WERI-Rb-1 (cell line): ENCODE results near the gene STIM1.

Experiments used
- DNase-seq: peaks from one replicate; pipeline ENCODE4 v3.0.0-alpha.2; 2020
- H3K27ac ChIP-seq: fragments of 250-450 bp; sonication (Bioruptor Pico); 2 replicates; pipeline ENCODE4 v1.5.1; 2020; ENCODE audit warnings: mild to moderate bottlenecking, moderate library complexity
- H3K27me3 ChIP-seq: fragments of 250-450 bp; sonication (Bioruptor Pico); 2 replicates; pipeline ENCODE4 v1.5.1; 2021; ENCODE audit warnings: mild to moderate bottlenecking, low read depth, moderate library complexity; ENCODE audit not compliant: insufficient read depth, severe bottlenecking
- H3K36me3 ChIP-seq: fragments of 250-450 bp; sonication (Bioruptor Pico); 2 replicates; pipeline ENCODE4 v1.5.1; 2020; ENCODE audit warnings: mild to moderate bottlenecking, moderate library complexity
- H3K4me3 ChIP-seq: 2 replicates; pipeline ENCODE4 v1.5.1; 2011; ENCODE audit warnings: low read depth, mild to moderate bottlenecking, control low read depth, low read length
- H3K9me3 ChIP-seq: fragments of 250-450 bp; sonication (Bioruptor Pico); 2 replicates; pipeline ENCODE4 v1.5.1; 2021; ENCODE audit warnings: mild to moderate bottlenecking, moderate library complexity; ENCODE audit not compliant: severe bottlenecking
- TF ChIP-seq, protein P1 (sequence below): IDR thresholded peaks from 2 replicates; pipeline ENCODE4 v1.5.1; 2011; ENCODE audit warnings: low read depth, mild to moderate bottlenecking, control low read depth, inconsistent platforms, low read length

The STIM1 gene

DNA sequence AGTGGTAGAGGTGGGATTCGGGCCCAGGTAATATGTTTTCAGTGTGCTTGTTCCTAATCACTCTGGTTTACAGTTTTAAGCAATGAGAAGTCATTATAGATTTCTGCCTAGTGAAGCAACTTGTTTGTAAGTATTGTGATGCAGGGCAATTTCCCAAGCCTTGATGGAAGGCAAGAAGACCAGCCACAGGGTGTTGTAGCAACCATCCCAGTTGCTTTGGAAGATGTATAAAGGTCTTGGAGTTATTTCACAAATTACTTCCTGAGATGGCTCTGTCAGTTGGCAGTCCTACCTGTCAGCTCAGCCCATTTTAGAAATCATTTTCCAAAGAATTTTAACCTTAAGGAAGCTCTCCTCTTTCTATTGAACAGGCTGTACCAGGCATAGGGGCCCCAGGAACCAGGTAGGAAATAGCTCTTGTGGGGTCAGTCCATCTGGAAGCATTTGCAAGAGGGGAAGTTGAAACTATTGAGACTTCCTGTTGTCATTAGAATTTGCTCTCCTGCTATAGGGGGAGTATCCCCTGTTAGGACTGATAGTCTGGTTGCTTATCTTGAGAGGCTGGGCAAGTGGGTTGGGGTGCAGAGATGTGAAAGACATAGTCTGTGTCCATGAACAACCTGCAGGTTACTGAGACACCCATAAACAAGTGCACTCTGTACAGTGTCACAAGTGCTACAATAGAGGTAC lies 47.9 kb downstream of the STIM1 start:
- no peaks in the 10 kb centered on the region for H3K36me3 ChIP-seq
- DNase-seq, result no peak
- H3K27ac ChIP-seq, result no peak overlapping the region
- no peak overlapping the region for H3K4me3 ChIP-seq
- no peaks in the 10 kb centered on the region for H3K27me3 ChIP-seq
- H3K9me3 ChIP-seq, result no peaks in the 10 kb centered on the region
- TF ChIP-seq, protein P1, sequence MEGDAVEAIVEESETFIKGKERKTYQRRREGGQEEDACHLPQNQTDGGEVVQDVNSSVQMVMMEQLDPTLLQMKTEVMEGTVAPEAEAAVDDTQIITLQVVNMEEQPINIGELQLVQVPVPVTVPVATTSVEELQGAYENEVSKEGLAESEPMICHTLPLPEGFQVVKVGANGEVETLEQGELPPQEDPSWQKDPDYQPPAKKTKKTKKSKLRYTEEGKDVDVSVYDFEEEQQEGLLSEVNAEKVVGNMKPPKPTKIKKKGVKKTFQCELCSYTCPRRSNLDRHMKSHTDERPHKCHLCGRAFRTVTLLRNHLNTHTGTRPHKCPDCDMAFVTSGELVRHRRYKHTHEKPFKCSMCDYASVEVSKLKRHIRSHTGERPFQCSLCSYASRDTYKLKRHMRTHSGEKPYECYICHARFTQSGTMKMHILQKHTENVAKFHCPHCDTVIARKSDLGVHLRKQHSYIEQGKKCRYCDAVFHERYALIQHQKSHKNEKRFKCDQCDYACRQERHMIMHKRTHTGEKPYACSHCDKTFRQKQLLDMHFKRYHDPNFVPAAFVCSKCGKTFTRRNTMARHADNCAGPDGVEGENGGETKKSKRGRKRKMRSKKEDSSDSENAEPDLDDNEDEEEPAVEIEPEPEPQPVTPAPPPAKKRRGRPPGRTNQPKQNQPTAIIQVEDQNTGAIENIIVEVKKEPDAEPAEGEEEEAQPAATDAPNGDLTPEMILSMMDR, result no peak

DNA sequence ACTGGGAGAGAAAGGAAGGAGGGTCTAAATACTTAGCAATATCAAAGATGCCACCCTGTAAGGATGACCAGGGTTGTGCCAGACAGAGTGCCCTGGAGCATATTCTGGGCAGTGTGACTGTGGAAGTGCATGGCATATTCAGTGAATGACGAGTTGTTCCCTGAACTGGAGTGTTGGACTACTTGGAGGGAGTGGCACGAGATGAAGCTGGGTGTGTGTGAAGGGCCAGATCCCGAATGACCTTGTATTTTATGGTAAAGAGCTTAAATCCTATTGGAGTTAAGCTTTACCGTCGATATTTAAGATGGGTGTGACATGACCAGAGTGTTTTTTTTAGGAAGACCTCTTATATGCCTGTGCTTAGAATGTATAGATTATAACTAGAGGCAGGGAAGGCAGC lies 48.8 kb downstream of the STIM1 start:
- no peak overlapping the region for H3K27ac ChIP-seq
- H3K4me3 ChIP-seq, result no peak overlapping the region

DNA sequence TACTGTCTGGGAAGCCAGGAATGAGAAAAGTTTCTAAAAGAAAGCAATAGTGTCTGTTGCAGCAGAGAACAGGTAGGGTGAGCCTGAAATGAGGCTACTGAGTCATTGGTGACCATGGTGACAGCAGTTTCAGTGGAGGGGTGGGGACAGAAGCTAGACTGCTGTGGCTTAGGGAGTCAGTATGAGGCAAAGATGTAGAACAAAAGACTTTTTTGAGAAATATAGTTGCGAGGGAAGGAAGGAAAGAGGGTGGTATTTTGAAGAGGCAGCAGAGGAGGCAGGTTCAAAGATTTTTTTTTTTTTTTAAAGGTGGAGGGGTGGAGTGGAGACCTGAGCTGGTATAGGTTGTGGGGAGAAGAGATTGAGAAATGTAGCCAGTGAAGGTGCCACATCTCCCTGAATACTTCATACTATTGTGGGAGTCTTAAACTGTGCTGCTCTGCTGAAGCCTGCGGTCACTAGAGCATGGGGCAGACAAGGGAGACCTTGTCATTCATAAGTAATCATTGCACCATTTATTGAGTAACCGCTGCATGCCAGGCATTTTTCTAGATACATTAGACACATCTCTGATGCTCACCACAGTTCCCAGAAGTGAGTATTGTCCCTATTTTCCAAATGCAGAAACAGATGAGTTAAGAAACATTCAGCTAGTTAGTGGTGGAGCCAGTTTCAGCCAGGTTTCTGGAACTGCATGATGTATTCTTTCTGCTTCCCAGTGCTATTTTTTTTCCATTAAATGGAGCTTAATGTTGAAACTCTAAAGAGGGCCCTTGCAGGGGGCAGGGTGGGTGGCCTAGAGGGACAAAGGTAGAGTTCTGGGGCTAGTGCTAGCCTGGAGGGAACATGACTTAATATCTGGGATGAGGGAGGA lies 49.9 kb downstream of the STIM1 start:
- Histone ChIP-seq H3K4me3 (no peak overlapping the region), H3K9me3 (no peaks in the 10 kb centered on the region), H3K36me3 (no peaks in the 10 kb centered on the region), H3K27me3 (no peaks in the 10 kb centered on the region), H3K27ac (no peak overlapping the region)
- TF ChIP-seq, protein P1, result no peak
- no peak for DNase-seq

More for the DNA sequence above, 48.8 kb downstream of the STIM1 start:
- TF ChIP-seq, protein P1, result no peak
- no peak for DNase-seq
- no peaks in the 10 kb centered on the region for H3K27me3 ChIP-seq
- H3K36me3 ChIP-seq, result no peaks in the 10 kb centered on the region
- H3K9me3 ChIP-seq, result no peaks in the 10 kb centered on the region

DNA sequence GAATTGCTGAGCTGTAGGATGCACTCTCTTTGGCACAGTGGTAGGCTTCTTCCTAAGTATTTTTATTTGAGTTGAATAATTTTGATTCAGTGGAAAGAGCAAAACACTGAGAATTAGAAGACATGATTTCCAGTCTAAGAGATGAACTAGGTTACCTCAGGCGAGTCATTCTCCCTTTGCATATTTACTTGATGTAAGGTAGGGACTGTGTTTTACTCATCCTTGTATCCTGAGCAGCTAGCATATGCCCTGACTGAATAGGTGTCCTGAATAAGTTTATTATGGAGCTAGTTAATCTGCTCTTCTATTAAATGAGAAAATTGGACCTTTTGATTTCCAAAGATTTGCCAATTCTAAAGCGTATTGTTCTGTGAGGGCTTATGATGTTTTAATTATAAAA lies 50.7 kb downstream of the STIM1 start:
- Histone ChIP-seq H3K9me3 (no peaks in the 10 kb centered on the region), H3K27me3 (no peaks in the 10 kb centered on the region), H3K36me3 (no peaks in the 10 kb centered on the region), H3K27ac (no peak overlapping the region), H3K4me3 (no peak overlapping the region)
- DNase-seq, result no peak
- TF ChIP-seq, protein P1, result no peak

DNA sequence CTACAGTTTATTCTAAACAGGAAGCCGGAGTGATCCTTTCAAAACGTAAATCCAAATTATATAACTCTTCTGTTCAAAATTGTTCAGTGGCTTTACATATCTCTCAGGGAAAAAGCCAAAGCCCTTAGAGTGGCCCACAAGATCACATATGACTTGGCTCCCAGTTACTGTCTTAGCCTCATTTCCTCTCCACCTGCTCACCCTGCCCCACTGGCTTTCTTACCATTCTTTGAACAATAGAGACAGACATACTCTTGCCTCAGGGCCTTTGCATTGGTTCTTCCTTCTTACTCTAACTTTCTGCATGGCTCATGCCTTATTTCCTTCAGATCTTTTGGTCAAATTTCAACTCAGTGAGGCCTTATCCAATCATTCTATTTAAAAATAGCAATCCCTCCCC lies 52.1 kb downstream of the STIM1 start:
- no peak overlapping the region for H3K27ac ChIP-seq
- no peak for DNase-seq
- H3K9me3 ChIP-seq, result no peaks in the 10 kb centered on the region
- no peaks in the 10 kb centered on the region for H3K36me3 ChIP-seq
- no peak overlapping the region for H3K4me3 ChIP-seq
- H3K27me3 ChIP-seq, result no peaks in the 10 kb centered on the region
- TF ChIP-seq, protein P1, result no peak
